ENCODE measurements around the gene FXR1. TPM values are rescaled to one million over a fixed set of nuclear protein-coding genes. Genes with fewer than 3 reads are reported as not detected.

The FXR1 gene
- total and polyA plus RNA-seq, 2 of the 13 experiments (the other 11 are each of a cell fraction or from before 2014, with no cell fraction given), result 104 to 132 TPM

DNA sequence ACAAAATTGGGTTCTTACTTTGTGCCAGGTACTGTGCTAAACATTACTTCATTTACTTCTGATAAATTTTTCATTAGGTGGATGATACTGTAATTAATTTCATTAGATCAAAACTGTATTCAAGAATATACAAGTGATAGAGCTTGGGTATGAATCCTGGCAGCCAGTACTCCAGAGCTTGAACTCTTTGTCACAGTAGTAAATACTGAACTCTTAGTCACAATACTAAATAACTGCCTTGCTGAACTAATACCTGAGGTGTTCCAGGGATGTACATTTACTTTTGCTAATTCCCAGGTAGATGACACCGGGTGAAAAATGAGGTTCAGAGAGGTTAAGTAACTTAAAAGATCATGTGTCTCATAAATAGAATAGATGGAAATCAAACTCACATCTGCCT lies 20.3 kb downstream of the FXR1 start (continued):
- TF ChIP-seq, protein P1, sequence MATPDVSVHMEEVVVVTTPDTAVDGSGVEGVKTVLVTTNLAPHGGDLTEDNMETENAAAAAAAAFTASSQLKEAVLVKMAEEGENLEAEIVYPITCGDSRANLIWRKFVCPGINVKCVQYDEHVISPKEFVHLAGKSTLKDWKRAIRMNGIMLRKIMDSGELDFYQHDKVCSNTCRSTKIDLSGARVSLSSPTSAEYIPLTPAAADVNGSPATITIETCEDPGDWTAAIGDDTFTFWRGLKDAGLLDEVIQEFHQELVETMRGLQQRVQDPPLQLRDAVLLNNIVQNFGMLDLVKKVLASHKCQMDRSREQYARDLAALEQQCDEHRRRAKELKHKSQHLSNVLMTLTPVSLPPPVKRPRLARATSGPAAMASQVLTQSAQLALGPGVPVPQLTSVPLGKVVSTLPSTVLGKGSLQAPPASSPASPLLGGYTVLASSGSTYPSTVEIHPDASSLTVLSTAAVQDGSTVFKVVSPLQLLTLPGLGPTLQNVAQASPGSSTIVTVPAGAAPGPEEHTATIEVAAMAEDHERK (CRISPR knock-in tag; IDR thresholded peaks at IDR 0.05; ENCODE audit: low read depth), result no peak

DNA sequence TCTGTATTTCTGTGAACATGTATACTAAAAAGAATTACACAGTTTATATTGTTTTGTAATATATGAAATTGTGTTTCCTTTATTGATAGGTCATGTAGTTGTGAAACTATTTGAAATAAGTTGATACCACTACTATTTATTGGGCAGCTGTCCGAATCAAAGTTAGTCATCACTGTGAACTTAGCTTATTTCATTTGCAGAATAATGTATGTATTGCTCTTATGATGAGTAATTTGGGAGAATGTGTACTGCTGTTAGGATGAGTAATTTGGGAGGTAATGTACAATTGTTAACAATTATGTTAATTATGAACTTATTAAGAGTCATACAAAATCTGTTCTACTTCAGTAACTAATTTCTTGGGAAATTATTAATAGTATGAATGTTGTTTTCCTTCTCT lies 22.2 kb downstream of the FXR1 start:
- no peaks in the 10 kb centered on the region for H3K9me3 ChIP-seq (ENCODE audit: low read length)
- ATAC-seq, result no peak
- peaks cover 98% of the 10 kb centered on the region for H3K79me2 ChIP-seq (ENCODE audit: insufficient read depth, low read length)
- DNase-seq (ENCODE audit: low spot score), result no peak
- H3K4me2 ChIP-seq (ENCODE audit: low read depth, low read length), result no peak overlapping the region
- H3K27ac ChIP-seq (ENCODE audit: extremely low read length, insufficient read depth, low read length), result no peak overlapping the region
- no peaks in the 10 kb centered on the region for H3K4me1 ChIP-seq (ENCODE audit: insufficient read depth, low read length)
- intact Hi-C loops (cut with micrococcal nuclease; ENCODE audit: unreplicated experiment) (no loop called here), in situ Hi-C loops (cut with HindIII; ENCODE audit: extremely low pct_ligation_motif_present, low pct_unique_long_range_greater_than_20kb) (no loop called here)
- H2AFZ ChIP-seq (ENCODE audit: low read length), result no peak overlapping the region
- no peak overlapping the region for H3K9ac ChIP-seq (ENCODE audit: insufficient read depth, low read depth, low read length)
- CTCF ChIA-PET (ENCODE audit: low intra/inter-chr PET ratio, low total read pairs), result no interaction called here
- BruUV-seq (replicated peaks), result no TSS peak
- no peak for FAIRE-seq
- H3K4me3 ChIP-seq (replicated peaks in 1 of 3; ENCODE audit: insufficient read depth in 1 of 3, low read depth in 2 of 3, low read length in 3 of 3), result no peak overlapping the region
- H4K20me1 ChIP-seq (ENCODE audit: insufficient read depth, low read length), result peaks cover 37% of the 10 kb centered on the region
- peaks cover 4 to 26% of the 10 kb centered on the region in 2 experiments for H3K36me3 ChIP-seq (replicated peaks in 1 of 2; ENCODE audit: control insufficient read depth in 1 of 2, insufficient read depth in 2 of 2, low read length in 2 of 2)
- POLR2A ChIA-PET, result no interaction called here
- no peaks in the 10 kb centered on the region; a peak in 1 of 5 replicates for H3K27me3 ChIP-seq (ENCODE audit: control insufficient read depth in 1 of 2, insufficient read depth in 2 of 2, low read length in 2 of 2)
- 100% methylated on average over 1 of the region's 1 CpG for WGBS (ENCODE audit: low lambda C conversion rate)
- TF ChIP-seq POLR2G (IDR thresholded peaks at IDR 0.05; ENCODE audit: low read depth, low read length) (no peak), ZNF775 (CRISPR knock-in tag; IDR thresholded peaks at IDR 0.05; ENCODE audit: borderline replicate concordance) (no peak), HMGXB3 (CRISPR knock-in tag; IDR thresholded peaks at IDR 0.05; ENCODE audit: borderline replicate concordance) (no peak), AHR (CRISPR knock-in tag; IDR thresholded peaks at IDR 0.05) (no peak), CHD4 (IDR thresholded peaks at IDR 0.05; ENCODE audit: borderline replicate concordance, low read length) (no peak), LBX2 (CRISPR knock-in tag; IDR thresholded peaks at IDR 0.05; ENCODE audit: borderline replicate concordance) (no peak), SIX1 (CRISPR knock-in tag; IDR thresholded peaks at IDR 0.05; ENCODE audit: borderline replicate concordance) (no peak), POLR2A (IDR thresholded peaks at IDR 0.05; ENCODE audit: insufficient read depth in 1 of 2, low read depth in 2 of 2, low read length in 2 of 2) (no peak), ARNT2 (CRISPR knock-in tag; IDR thresholded peaks at IDR 0.05; ENCODE audit: low read depth) (no peak), GFI1 (CRISPR knock-in tag; IDR thresholded peaks at IDR 0.05; ENCODE audit: borderline replicate concordance) (no peak), FOXK2 (IDR thresholded peaks at IDR 0.05) (no peak), ZNF549 (CRISPR knock-in tag; IDR thresholded peaks at IDR 0.05) (no peak), ZC3H4 (CRISPR knock-in tag; IDR thresholded peaks at IDR 0.05; ENCODE audit: borderline replicate concordance) (no peak)
- TF ChIP-seq, protein P2, sequence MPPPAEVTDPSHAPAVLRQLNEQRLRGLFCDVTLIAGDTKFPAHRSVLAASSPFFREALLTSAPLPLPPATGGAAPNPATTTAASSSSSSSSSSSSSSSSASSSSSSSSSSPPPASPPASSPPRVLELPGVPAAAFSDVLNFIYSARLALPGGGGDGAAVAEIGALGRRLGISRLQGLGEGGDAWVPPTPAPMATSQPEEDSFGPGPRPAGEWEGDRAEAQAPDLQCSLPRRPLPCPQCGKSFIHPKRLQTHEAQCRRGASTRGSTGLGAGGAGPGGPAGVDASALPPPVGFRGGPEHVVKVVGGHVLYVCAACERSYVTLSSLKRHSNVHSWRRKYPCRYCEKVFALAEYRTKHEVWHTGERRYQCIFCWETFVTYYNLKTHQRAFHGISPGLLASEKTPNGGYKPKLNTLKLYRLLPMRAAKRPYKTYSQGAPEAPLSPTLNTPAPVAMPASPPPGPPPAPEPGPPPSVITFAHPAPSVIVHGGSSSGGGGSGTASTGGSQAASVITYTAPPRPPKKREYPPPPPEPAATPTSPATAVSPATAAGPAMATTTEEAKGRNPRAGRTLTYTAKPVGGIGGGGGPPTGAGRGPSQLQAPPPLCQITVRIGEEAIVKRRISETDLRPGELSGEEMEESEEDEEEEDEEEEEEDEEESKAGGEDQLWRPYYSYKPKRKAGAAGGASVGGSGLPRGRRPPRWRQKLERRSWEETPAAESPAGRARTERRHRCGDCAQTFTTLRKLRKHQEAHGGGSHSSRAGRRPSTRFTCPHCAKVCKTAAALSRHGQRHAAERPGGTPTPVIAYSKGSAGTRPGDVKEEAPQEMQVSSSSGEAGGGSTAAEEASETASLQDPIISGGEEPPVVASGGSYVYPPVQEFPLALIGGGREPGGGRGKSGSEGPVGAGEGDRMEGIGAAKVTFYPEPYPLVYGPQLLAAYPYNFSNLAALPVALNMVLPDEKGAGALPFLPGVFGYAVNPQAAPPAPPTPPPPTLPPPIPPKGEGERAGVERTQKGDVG (CRISPR knock-in tag; IDR thresholded peaks at IDR 0.05; ENCODE audit: borderline replicate concordance), result no peak
